GM21723 (cell line): Measurements from ENCODE around the gene HIRIP3.
A peak's percentile ranks its signal among the peaks of the same experiment; 100 is the strongest.

Experiments used
- ATAC-seq: cut with Tn5 transposase; IDR thresholded peaks from one replicate; pipeline ENCODE4 v1.9.1; 2021; ENCODE audit warnings: mild to moderate bottlenecking, moderate library complexity; ENCODE audit not compliant: unreplicated experiment

HIRIP3 gene

GRCh38 chr16:29999605-30000004 lies 4.2 kb upstream of the HIRIP3 start:
- no peak for ATAC-seq

GRCh38 chr16:29996766-29997250 lies 1.4 kb upstream of the HIRIP3 start:
- peak; percentile 5 for ATAC-seq

- peak; percentile 84 for ATAC-seq
These were observed 721 bp upstream of the HIRIP3 start, which contains the start of gene INO80E for GRCh38 chr16:29995911-29996765. TSS of gene INO80E (plus strand) at chr16:29996241. CDS start at chr16:29996311, 70 bp downstream.

GRCh38 chr16:29994600-29995323 lies 655 bp downstream of the HIRIP3 start:
- peak; percentile 39 for ATAC-seq

- no peak for ATAC-seq
These were observed 1.4 kb downstream of the HIRIP3 start for GRCh38 chr16:29993903-29994599.

- no peak for ATAC-seq
These were observed 2.1 kb downstream of the HIRIP3 start for GRCh38 chr16:29993191-29993902.

- ATAC-seq: no peak
These were observed 3.0 kb downstream of the HIRIP3 start for GRCh38 chr16:29992344-29992967.

GRCh38 chr16:29991571-29991904 lies 3.9 kb downstream of the HIRIP3 start:
- no peak for ATAC-seq

- ATAC-seq: no peak
These were observed 4.4 kb downstream of the HIRIP3 start for GRCh38 chr16:29990883-29991570.

GRCh38 chr16:29990034-29990433 lies 5.4 kb downstream of the HIRIP3 start:
- no peak for ATAC-seq

- no peak for ATAC-seq
These were observed 6.1 kb downstream of the HIRIP3 start for GRCh38 chr16:29989111-29989858.

- ATAC-seq: no peak
These were observed 6.9 kb downstream of the HIRIP3 start for GRCh38 chr16:29988346-29989075.

GRCh38 chr16:29987371-29988085 lies 7.9 kb downstream of the HIRIP3 start:
- ATAC-seq: no peak

GRCh38 chr16:29986931-29987330 lies 8.5 kb downstream of the HIRIP3 start:
- no peak for ATAC-seq

- no peak for ATAC-seq
These were observed 9.2 kb downstream of the HIRIP3 start for GRCh38 chr16:29986231-29986630.

GRCh38 chr16:29985271-29985811 lies 10.1 kb downstream of the HIRIP3 start:
- ATAC-seq: no peak

- ATAC-seq: no peak
These were observed 10.7 kb downstream of the HIRIP3 start for GRCh38 chr16:29984764-29985147.
